HCT116 (cell line): ENCODE results near the gene ZYG11B. TPM values are rescaled to one million over a fixed set of nuclear protein-coding genes. Genes with fewer than 3 reads are reported as not detected.
"Not testable (repeated sequence)": the region's sequence is repeated elsewhere in the genome, so short reads cannot be mapped to it uniquely, and the experiment has no call there.

ENCODE experiments used
- ATAC-seq: fragments of 200-7000 bp; cut with Tn5 transposase; 2 replicates; pipeline ENCODE4 v1.9.1; 2020; ENCODE audit warnings: mild to moderate bottlenecking, moderate library complexity
- BruUV-seq: library from RNA; stranded (reverse); fragments of 400-500 nt; replicated peaks from 2 replicates; lab custom pipeline; 2021; lab: Mats Ljungman, UMichigan
- CTCF ChIA-PET: fragments of 300-600 bp; sonication (Branson Sonifier 250); formaldehyde crosslinking; loops from one replicate; lab custom pipeline; 2021; ENCODE audit warnings: antibody characterized with exemption; lab: Charles Lee
- POLR2A ChIA-PET: fragments of 300-600, 350-600 bp; sonication (Branson Sonifier 250); formaldehyde crosslinking; loops from one replicate; lab custom pipeline; 2021; ENCODE audit warnings: antibody characterized with exemption; lab: Charles Lee
- RAD21 ChIA-PET, 2 experiments: fragments of 300-600 bp; sonication (Branson Sonifier 250); formaldehyde crosslinking; loops; one replicate each; lab custom pipeline; 2023; ENCODE audit warnings: low total read pairs in 2 of 2; ENCODE audit not compliant: uncharacterized antibody in 2 of 2, unreplicated experiment in 2 of 2, low non-redundant PET in 1 of 2; lab: Charles Lee
- DNase-seq: peaks from one replicate; pipeline ENCODE4 v3.0.0-alpha.2; 2010; ENCODE audit warnings: low read depth, low spot score
- H2AFZ ChIP-seq: fragments of 200-600 bp; shearing (Covaris generic), sonication (generic); 2 replicates; pipeline ENCODE4 v1.6.1; 2017; ENCODE audit warnings: low read depth, mixed run types, mixed read lengths, antibody characterized with exemption, low read length; ENCODE audit not compliant: poor library complexity, severe bottlenecking
- H3K27ac ChIP-seq: 2 replicates; pipeline ENCODE4 v1.5.1; 2012; ENCODE audit warnings: low read depth, low read length
- H3K27me3 ChIP-seq: fragments of 200-600 bp; sonication (generic); 2 replicates; pipeline ENCODE4 v1.6.1; 2016; ENCODE audit warnings: mixed run types, low read length, mixed read lengths; ENCODE audit not compliant: insufficient read depth
- H3K36me3 ChIP-seq, 2 experiments: fragments of 200-500 bp in 1 of 2; fragments of 200-600 bp in 1 of 2; sonication (Bioruptor generic) in 1 of 2; sonication (generic) in 1 of 2; 2 replicates each; pipeline versions ENCODE4 v1.5.1 to v1.6.1; 2014 to 2016; ENCODE audit warnings: low read length in 2 of 2, inconsistent platforms in 1 of 2, mixed read lengths in 1 of 2, mixed run types in 1 of 2; ENCODE audit not compliant: insufficient read depth in 2 of 2, control insufficient read depth in 1 of 2
- H3K4me1 ChIP-seq, 2 experiments: fragments of 200-600 bp in 1 of 2; sonication (generic) in 1 of 2; 2 replicates each; pipeline versions ENCODE4 v1.5.1 to v1.6.1; 2012 to 2017; ENCODE audit warnings: low read length in 2 of 2, inconsistent platforms in 1 of 2, mild to moderate bottlenecking in 1 of 2, mixed read lengths in 1 of 2, mixed run types in 1 of 2, moderate library complexity in 1 of 2; ENCODE audit not compliant: insufficient read depth in 2 of 2, control insufficient read depth in 1 of 2
- H3K4me2 ChIP-seq: fragments of 200-600 bp; sonication (generic); 2 replicates; pipeline ENCODE4 v1.6.1; 2017; ENCODE audit warnings: mixed run types, low read length, mixed read lengths
- H3K4me3 ChIP-seq, 2 experiments: fragments of 200-600 bp in 1 of 2; sonication (generic) in 1 of 2; replicated peaks in 1 of 2; 2 replicates each; pipeline ENCODE4 v1.5.1; 2011 to 2016; ENCODE audit warnings: low read length in 2 of 2, control low read depth in 1 of 2, low read depth in 1 of 2, mild to moderate bottlenecking in 1 of 2, mixed read lengths in 1 of 2, mixed run types in 1 of 2
- H3K79me2 ChIP-seq: fragments of 200-600 bp; sonication (generic); 2 replicates; pipeline ENCODE4 v1.6.1; 2017; ENCODE audit warnings: mild to moderate bottlenecking, mixed run types, low read length, moderate library complexity, mixed read lengths; ENCODE audit not compliant: insufficient read depth
- H3K9ac ChIP-seq: fragments of 200-600 bp; sonication (generic); 2 replicates; pipeline ENCODE4 v1.6.1; 2016; ENCODE audit warnings: low read length, mixed read lengths
- H3K9me2 ChIP-seq: fragments of 200-600 bp; sonication (generic), shearing (Covaris generic); 2 replicates; pipeline ENCODE4 v1.6.1; 2017; ENCODE audit warnings: mixed run types, mild to moderate bottlenecking, moderate library complexity; ENCODE audit not compliant: insufficient read depth
- H3K9me3 ChIP-seq, 2 experiments: fragments of 200-500 bp in 1 of 2; fragments of 200-600 bp in 1 of 2; sonication (Bioruptor generic) in 1 of 2; sonication (generic) in 1 of 2; 2 replicates each; pipeline ENCODE4 v1.6.1; 2014 to 2017; ENCODE audit warnings: low read length in 2 of 2, mixed read lengths in 2 of 2, inconsistent platforms in 1 of 2, low read depth in 1 of 2, mild to moderate bottlenecking in 1 of 2, mixed run types in 1 of 2, moderate library complexity in 1 of 2; ENCODE audit not compliant: control insufficient read depth in 1 of 2, insufficient read depth in 1 of 2
- H4K20me1 ChIP-seq: fragments of 200-600 bp; sonication (generic), shearing (Covaris generic); 2 replicates; pipeline ENCODE4 v1.6.1; 2017; ENCODE audit warnings: mixed run types, mild to moderate bottlenecking, moderate library complexity; ENCODE audit not compliant: insufficient read depth
- ATF3 ChIP-seq: IDR thresholded peaks from 2 replicates; pipeline ENCODE4 v1.6.1; 2012
- CBX3 ChIP-seq: IDR thresholded peaks from 2 replicates; pipeline ENCODE4 v1.6.1; 2012; ENCODE audit warnings: low read depth
- CEBPB ChIP-seq: IDR thresholded peaks from 2 replicates; pipeline ENCODE4 v1.6.1; 2012; ENCODE audit warnings: low read depth
- FOSL1 ChIP-seq: IDR thresholded peaks from 2 replicates; pipeline ENCODE4 v1.6.1; 2012; ENCODE audit warnings: low read depth
- ZBTB33 ChIP-seq: IDR thresholded peaks from 2 replicates; pipeline ENCODE4 v1.6.1; 2011; ENCODE audit warnings: mild to moderate bottlenecking, low read length, moderate library complexity; ENCODE audit not compliant: insufficient replicate concordance; ENCODE audit errors: extremely low read depth
- ZNF274 ChIP-seq: fragments of 200-500 bp; sonication (Bioruptor generic); IDR thresholded peaks from 2 replicates; pipeline ENCODE4 v1.6.1; 2014; ENCODE audit warnings: mild to moderate bottlenecking, low read depth, low read length, inconsistent platforms
- intact Hi-C: fragments of 100-400 bp; cut with micrococcal nuclease; formaldehyde crosslinking; loops from 2 replicates; pipeline ENCODE4 v1.10.0; 2022
- total RNA-seq: library from RNA; stranded (reverse); gene quantifications from one replicate; pipeline ENCODE4 v1.2.1, GENCODE V29; 2021; ENCODE audit not compliant: unreplicated experiment

ZYG11B gene
- total RNA-seq, 1 experiment from 2014 or later, result 20.7 TPM

- peaks cover 0 to 2% of the 10 kb centered on the region in 2 experiments; a peak in 1 of 4 replicates for H3K36me3 ChIP-seq
- H3K9me3 ChIP-seq, result no peaks in the 10 kb centered on the region
- H4K20me1 ChIP-seq, result no peaks in the 10 kb centered on the region
- intact Hi-C loops, result no loop called here
- ATAC-seq, result 0 out of 2 replicates have a peak, but pooled peaks have one; percentile 20
- TF ChIP-seq CEBPB, result peak; percentile 86
- TF ChIP-seq ATF3, result peak; percentile 74; the same call in 1 of the 2 replicates
- no peak for TF ChIP-seq ZNF274
- TF ChIP-seq FOSL1, result peak; percentile 46
- no peak for TF ChIP-seq ZBTB33
- TF ChIP-seq CBX3, result 0 out of 2 replicates have a peak, but pooled peaks have one; percentile 22
- POLR2A ChIA-PET, result no interaction called here
- no peaks in the 10 kb centered on the region for H3K79me2 ChIP-seq
- H2AFZ ChIP-seq, result no peak overlapping the region
- no TSS peak for BruUV-seq
- DNase-seq, result peak; percentile 8
- RAD21 ChIA-PET, result no interaction called here
- CTCF ChIA-PET, result no interaction called here
- no peak overlapping the region for H3K27ac ChIP-seq
- no peak overlapping the region for H3K4me2 ChIP-seq
- H3K27me3 ChIP-seq, result no peaks in the 10 kb centered on the region
- H3K4me1 ChIP-seq, result no peaks in the 10 kb centered on the region
- no peaks in the 10 kb centered on the region for H3K9me2 ChIP-seq
- no peak overlapping the region for H3K9ac ChIP-seq
- H3K4me3 ChIP-seq, result no peak overlapping the region
Observed at GRCh38 chr1:52814465-52814864, 88.2 kb downstream of the ZYG11B start.

GRCh38 chr1:52820830-52821229, 94.6 kb downstream of the ZYG11B start:
- intact Hi-C loops, result loop anchor here (10.0 kb wide), 1 partner anchor 116 kb away; no protein-coding TSS in a partner anchor
- POLR2A ChIA-PET, H3K9me3 ChIP-seq, H3K79me2 ChIP-seq, H3K9me2 ChIP-seq, H3K36me3 ChIP-seq, H3K27ac ChIP-seq, H3K4me1 ChIP-seq, DNase-seq, BruUV-seq, H3K4me2 ChIP-seq, ATAC-seq, CTCF ChIA-PET, H3K4me3 ChIP-seq, H2AFZ ChIP-seq, RAD21 ChIA-PET, H3K9ac ChIP-seq, H3K27me3 ChIP-seq, H4K20me1 ChIP-seq: not testable (repeated sequence)
